HG03469 (cell line): ENCODE results near the gene EFNB2.

Experiments
- ATAC-seq: cut with Tn5 transposase; IDR thresholded peaks from one replicate; pipeline ENCODE4 v1.9.1; 2021; ENCODE audit warnings: mild to moderate bottlenecking, moderate library complexity, moderate number of reproducible peaks; ENCODE audit not compliant: unreplicated experiment

The EFNB2 gene

GRCh38 chr13:106526738-106527444 is 8.6 kb downstream of the EFNB2 start:
- ATAC-seq = no peak

GRCh38 chr13:106525865-106526264 is 9.6 kb downstream of the EFNB2 start:
- ATAC-seq = no peak

- no peak for ATAC-seq
Measured at GRCh38 chr13:106524108-106524507, 11.4 kb downstream of the EFNB2 start.

GRCh38 chr13:106523576-106523975 is 11.9 kb downstream of the EFNB2 start:
- ATAC-seq = no peak

GRCh38 chr13:106522898-106523525 is 12.4 kb downstream of the EFNB2 start:
- no peak for ATAC-seq

- no peak for ATAC-seq
Measured at GRCh38 chr13:106522112-106522705, 13.3 kb downstream of the EFNB2 start.

- no peak for ATAC-seq
Measured at GRCh38 chr13:106521095-106521799, 14.2 kb downstream of the EFNB2 start.

- no peak for ATAC-seq
Measured at GRCh38 chr13:106520251-106521054, 15.0 kb downstream of the EFNB2 start.

GRCh38 chr13:106518512-106518911 is 16.9 kb downstream of the EFNB2 start:
- ATAC-seq = no peak

GRCh38 chr13:106517109-106517847 is 18.2 kb downstream of the EFNB2 start:
- no peak for ATAC-seq

GRCh38 chr13:106515635-106516254 is 19.7 kb downstream of the EFNB2 start:
- no peak for ATAC-seq

GRCh38 chr13:106514928-106515634 is 20.4 kb downstream of the EFNB2 start:
- ATAC-seq = no peak

- no peak for ATAC-seq
Measured at GRCh38 chr13:106513025-106513983, 22.2 kb downstream of the EFNB2 start.

GRCh38 chr13:106507560-106508274 is 27.7 kb downstream of the EFNB2 start:
- ATAC-seq = no peak

GRCh38 chr13:106506286-106506685 is 29.2 kb downstream of the EFNB2 start:
- no peak for ATAC-seq

- ATAC-seq = no peak
Measured at GRCh38 chr13:106505732-106506131, 29.7 kb downstream of the EFNB2 start.

GRCh38 chr13:106505295-106505694 is 30.2 kb downstream of the EFNB2 start:
- ATAC-seq = no peak
